HepG2 (cell line): ENCODE measurements around the gene SSTR5. TPM values are rescaled to one million over a fixed set of nuclear protein-coding genes. Genes with fewer than 3 reads are reported as not detected.

Experiments used
- AKAP8 ChIP-seq: sonication (generic); formaldehyde crosslinking; IDR thresholded peaks from 2 replicates; pipeline ENCODE4 v1.5.1; 2020; ENCODE audit warnings: mild to moderate bottlenecking, missing genetic modification reagents
- CREM ChIP-seq, 2 experiments: sonication (generic) in 1 of 2; formaldehyde crosslinking in 1 of 2; IDR thresholded peaks; 2 replicates each; pipeline versions ENCODE4 v1.4.0 to v1.6.1; 2016 to 2020; ENCODE audit warnings: antibody characterized with exemption in 1 of 2, mild to moderate bottlenecking in 1 of 2, missing genetic modification reagents in 1 of 2
- FOXA1 ChIP-seq, 2 experiments: fragments of 450-650 bp in 1 of 2; sonication (generic) in 1 of 2; formaldehyde crosslinking in 1 of 2; IDR thresholded peaks; 2 replicates each; pipeline versions ENCODE4 v1.4.0 to v1.6.1; 2016 to 2020; ENCODE audit warnings: missing genetic modification reagents in 1 of 2
- FOXP4 ChIP-seq: sonication (generic); formaldehyde crosslinking; IDR thresholded peaks from 2 replicates; pipeline ENCODE4 v1.4.0; 2020; ENCODE audit warnings: missing genetic modification reagents
- IKZF5 ChIP-seq: IDR thresholded peaks from 2 replicates; pipeline ENCODE4 v1.6.1; 2018; ENCODE audit warnings: missing genetic modification reagents, mild to moderate bottlenecking, missing compliant biosample characterization
- KDM2A ChIP-seq: sonication (generic); formaldehyde crosslinking; IDR thresholded peaks from 2 replicates; pipeline ENCODE4 v1.4.0; 2020; ENCODE audit warnings: low read depth, missing genetic modification reagents, borderline replicate concordance
- KLF9 ChIP-seq: IDR thresholded peaks from 2 replicates; pipeline ENCODE4 v1.6.1; 2016; ENCODE audit warnings: low read depth
- SOX13 ChIP-seq, 3 experiments: fragments of 450-650 bp in 1 of 3; sonication (generic) in 1 of 3; formaldehyde crosslinking in 1 of 3; IDR thresholded peaks in 2 of 3; conservative IDR thresholded peaks in 1 of 3; 2 replicates each; pipeline versions ENCODE4 v1.5.0 to v1.6.1; 2016 to 2020; ENCODE audit warnings: antibody characterized with exemption in 1 of 3, mild to moderate bottlenecking in 1 of 3, missing compliant biosample characterization in 1 of 3, missing genetic modification reagents in 1 of 3, moderate library complexity in 1 of 3
- TEAD3 ChIP-seq: optimal IDR thresholded peaks from 2 replicates; pipeline ENCODE3; 2016; ENCODE audit warnings: borderline replicate concordance
- ZBTB2 ChIP-seq: sonication (generic); formaldehyde crosslinking; IDR thresholded peaks from 2 replicates; pipeline ENCODE4 v1.8.0; 2022; ENCODE audit warnings: low read depth, missing genetic modification reagents
- ZBTB7B ChIP-seq: sonication (generic); formaldehyde crosslinking; IDR thresholded peaks from 2 replicates; pipeline ENCODE4 v1.4.0; 2020; ENCODE audit warnings: missing genetic modification reagents
- ZFAT ChIP-seq: sonication (generic); formaldehyde crosslinking; conservative IDR thresholded peaks from 2 replicates; pipeline ENCODE4 v1.8.1; 2023; ENCODE audit warnings: missing genetic modification reagents, inconsistent platforms
- ZNF121 ChIP-seq: sonication (generic); formaldehyde crosslinking; IDR thresholded peaks from 2 replicates; pipeline ENCODE4 v1.5.0; 2020; ENCODE audit warnings: mild to moderate bottlenecking, missing genetic modification reagents
- ZNF33B ChIP-seq: sonication (generic); formaldehyde crosslinking; IDR thresholded peaks from 2 replicates; pipeline ENCODE4 v1.5.1; 2020; ENCODE audit warnings: mild to moderate bottlenecking, missing genetic modification reagents
- polyA plus RNA-seq, 8 experiments: library from polyadenylated mRNA; depleted of rRNA in 3 of 8; stranded (reverse) in 7 of 8; unstranded in 1 of 8; fragments of >200 nt; fragmentation: Illumina TruSeq in 4 of 8; extraction: Trizol in 4 of 8; gene quantifications; 2 replicates each; pipeline versions ENCODE4 v1.2.1 to v1.2.3, GENCODE V29; 2011 to 2016; ENCODE audit warnings: low read depth in 4 of 8, missing spikeins in 1 of 8, mixed read lengths in 1 of 8; ENCODE audit not compliant: insufficient read depth in 1 of 8
- total RNA-seq, 5 experiments: library from RNA; depleted of rRNA; stranded (reverse); fragments of >200 nt; fragmentation: Illumina TruSeq; extraction: Trizol; gene quantifications; 2 replicates each; pipeline ENCODE4 v1.2.3, GENCODE V29; 2016; ENCODE audit warnings: low read depth in 1 of 5

Gene SSTR5
- total and polyA plus RNA-seq, 2 of the 13 experiments (the other 11 are each of a cell fraction or from before 2014, with no cell fraction given): 0.20 to 0.49 TPM

- peak; percentile 42; the same call in 1 of the 2 replicates for TF ChIP-seq FOXP4 (CRISPR knock-in tag)
- TF ChIP-seq ZNF121: 0 out of 2 replicates have a peak, but pooled peaks have one; percentile 14
- peak; percentile 6; the same call in 1 of the 2 replicates for TF ChIP-seq IKZF5 (CRISPR knock-in tag)
- TF ChIP-seq FOXA1 (IDR thresholded peaks at IDR 0.05): no peak
- peak; percentile 10; the same call in 1 of the 2 replicates for TF ChIP-seq FOXA1 (CRISPR knock-in tag; IDR thresholded peaks at IDR 0.05)
- TF ChIP-seq KDM2A (CRISPR knock-in tag): peak; percentile 17; the same call in 1 of the 2 replicates
- TF ChIP-seq AKAP8 (CRISPR knock-in tag): 0 out of 2 replicates have a peak, but pooled peaks have one; percentile 1
- TF ChIP-seq KLF9 (CRISPR knock-in tag): 0 out of 2 replicates have a peak, but pooled peaks have one; percentile 5
- TF ChIP-seq CREM (IDR thresholded peaks at IDR 0.05): no peak
- no peak for TF ChIP-seq CREM (CRISPR knock-in tag; IDR thresholded peaks at IDR 0.05)
- TF ChIP-seq ZBTB7B (CRISPR knock-in tag): 0 out of 2 replicates have a peak, but pooled peaks have one; percentile 9
- 0 out of 2 replicates have a peak, but pooled peaks have one; percentile 6 for TF ChIP-seq ZNF33B (CRISPR knock-in tag)
- TF ChIP-seq TEAD3 (CRISPR knock-in tag): peak; percentile 9
- TF ChIP-seq ZBTB2 (CRISPR knock-in tag): peak; percentile 45; the same call in 1 of the 2 replicates
- no peak for TF ChIP-seq SOX13 (IDR thresholded peaks at IDR 0.05)
- peak in 1 of 2 experiments; percentile 6; a peak in 1 of 4 replicates for TF ChIP-seq SOX13 (CRISPR knock-in tag; conservative IDR thresholded peaks at IDR 0.05 in 1 of 2, IDR thresholded peaks at IDR 0.05 in 1 of 2)
- TF ChIP-seq ZFAT (CRISPR knock-in tag): no peak
Measured at GRCh38 chr16:1082952-1083675, 10.6 kb downstream of the SSTR5 start (continued).
